Activated gamma-delta T cell treated with anti-CD3 and anti-CD28 coated beads, Interleukin-2, amount 50 U/mL, for 16 hours (primary cell): ENCODE measurements around the gene PNPLA2.

ENCODE experiments used
- DNase-seq: peaks from one replicate; pipeline ENCODE4 v3.0.0-alpha.2; 2020; ENCODE audit warnings: low read depth

PNPLA2 gene

DNA sequence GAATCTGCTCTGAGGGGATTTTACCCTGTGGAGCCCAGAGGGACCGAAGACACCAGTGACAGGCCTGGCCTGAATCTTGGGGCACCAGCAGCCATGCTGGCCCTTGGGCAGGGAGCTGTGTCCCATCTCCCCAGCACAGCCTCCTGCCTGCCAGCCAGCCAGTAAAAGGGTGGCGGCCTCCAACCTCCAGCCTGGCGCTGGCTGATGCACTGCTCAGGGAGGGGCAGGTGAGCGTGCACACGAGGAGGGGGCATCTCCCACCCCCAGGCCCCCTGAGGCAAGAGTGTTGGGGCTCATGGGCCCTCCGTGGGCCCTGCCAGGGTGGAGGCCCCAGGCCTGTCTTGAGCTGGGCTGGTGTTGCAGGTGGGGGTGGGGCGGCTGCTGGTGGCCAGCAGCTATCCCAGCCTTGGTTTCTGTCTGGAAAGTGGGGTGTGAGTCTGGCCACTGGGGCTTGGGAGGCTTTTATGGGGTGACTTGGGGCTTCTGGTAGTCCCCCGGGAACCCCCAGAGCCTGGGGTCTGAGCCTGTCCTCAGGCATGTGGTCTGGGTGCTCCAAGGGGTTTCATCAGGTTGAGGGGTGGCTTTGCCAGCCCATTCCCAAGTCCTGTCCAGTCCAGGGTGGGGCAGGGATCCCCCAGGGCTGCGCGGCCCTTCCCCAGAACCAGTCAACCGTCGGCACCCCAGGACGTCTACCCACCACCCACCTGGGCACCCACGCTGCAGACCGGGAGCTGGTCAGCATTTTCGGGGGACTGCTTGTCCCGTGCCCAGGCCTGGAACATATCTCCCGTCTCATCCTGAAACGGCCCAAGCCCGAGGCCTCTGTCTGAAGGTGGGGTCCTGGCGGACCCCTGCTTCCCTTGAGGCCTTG is 41.8 kb downstream of the PNPLA2 start:
- DNase-seq, result no peak

DNA sequence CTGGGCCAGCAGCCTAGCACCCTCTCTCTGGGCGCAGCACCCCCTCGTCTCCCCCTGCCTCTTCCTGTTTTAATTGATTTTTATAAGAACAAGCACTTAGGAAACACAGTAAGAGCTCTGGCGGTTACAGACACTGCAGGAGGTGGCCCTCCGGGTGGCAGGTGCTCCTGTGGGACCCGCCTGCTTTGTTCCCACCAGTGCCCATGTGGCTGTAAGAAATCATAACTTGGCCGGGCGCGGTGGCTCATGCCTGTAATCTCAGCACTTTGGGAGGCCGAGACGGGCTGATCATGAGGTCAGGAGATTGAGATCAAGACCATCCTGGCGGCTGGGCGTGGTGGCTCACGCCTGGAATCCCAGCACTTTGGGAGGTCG is 42.4 kb downstream of the PNPLA2 start:
- no peak for DNase-seq

DNA sequence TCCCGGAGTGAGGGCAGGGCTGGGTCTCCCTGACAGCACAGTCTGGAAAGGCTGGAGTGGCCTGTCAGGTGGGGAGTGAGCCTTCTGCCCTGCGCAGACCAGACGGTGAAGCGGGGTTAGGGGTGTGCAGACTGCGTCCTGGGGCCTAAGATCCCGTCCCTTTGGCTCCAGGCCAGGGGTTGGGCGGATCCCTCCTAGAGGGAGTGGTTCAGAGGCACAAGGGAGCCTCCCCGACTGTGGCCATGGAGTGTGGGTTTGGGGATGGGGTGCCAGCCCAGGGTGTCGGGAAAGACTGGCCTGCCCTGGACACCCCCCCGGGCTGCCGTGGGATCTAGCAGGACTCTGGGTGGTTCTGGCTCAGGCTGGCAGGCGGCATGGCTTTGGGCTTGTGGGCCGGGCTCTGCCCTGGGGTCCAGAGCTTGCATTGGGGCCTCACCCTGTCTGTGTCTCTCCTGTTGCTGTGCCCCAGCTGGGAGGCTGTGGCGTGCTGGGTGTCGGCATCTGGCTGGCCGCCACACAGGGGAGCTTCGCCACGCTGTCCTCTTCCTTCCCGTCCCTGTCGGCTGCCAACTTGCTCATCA is 43.5 kb downstream of the PNPLA2 start:
- no peak for DNase-seq

DNA sequence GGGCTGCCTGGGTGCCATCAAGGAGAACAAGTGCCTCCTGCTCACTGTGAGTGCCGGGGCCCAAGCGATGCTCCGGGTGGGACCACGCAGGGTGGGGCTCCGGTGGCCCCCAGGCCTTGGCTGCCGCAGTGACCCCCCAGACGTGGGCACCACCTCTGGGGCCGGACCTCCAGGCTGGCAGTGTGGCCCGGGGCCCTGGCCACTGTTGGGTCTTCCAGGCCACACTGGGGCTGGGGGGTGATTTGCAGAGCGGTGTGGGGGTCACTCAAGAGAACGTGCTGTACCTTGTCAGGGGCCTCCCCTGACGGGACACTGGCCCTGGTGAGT is 43.9 kb downstream of the PNPLA2 start:
- DNase-seq, result no peak

DNA sequence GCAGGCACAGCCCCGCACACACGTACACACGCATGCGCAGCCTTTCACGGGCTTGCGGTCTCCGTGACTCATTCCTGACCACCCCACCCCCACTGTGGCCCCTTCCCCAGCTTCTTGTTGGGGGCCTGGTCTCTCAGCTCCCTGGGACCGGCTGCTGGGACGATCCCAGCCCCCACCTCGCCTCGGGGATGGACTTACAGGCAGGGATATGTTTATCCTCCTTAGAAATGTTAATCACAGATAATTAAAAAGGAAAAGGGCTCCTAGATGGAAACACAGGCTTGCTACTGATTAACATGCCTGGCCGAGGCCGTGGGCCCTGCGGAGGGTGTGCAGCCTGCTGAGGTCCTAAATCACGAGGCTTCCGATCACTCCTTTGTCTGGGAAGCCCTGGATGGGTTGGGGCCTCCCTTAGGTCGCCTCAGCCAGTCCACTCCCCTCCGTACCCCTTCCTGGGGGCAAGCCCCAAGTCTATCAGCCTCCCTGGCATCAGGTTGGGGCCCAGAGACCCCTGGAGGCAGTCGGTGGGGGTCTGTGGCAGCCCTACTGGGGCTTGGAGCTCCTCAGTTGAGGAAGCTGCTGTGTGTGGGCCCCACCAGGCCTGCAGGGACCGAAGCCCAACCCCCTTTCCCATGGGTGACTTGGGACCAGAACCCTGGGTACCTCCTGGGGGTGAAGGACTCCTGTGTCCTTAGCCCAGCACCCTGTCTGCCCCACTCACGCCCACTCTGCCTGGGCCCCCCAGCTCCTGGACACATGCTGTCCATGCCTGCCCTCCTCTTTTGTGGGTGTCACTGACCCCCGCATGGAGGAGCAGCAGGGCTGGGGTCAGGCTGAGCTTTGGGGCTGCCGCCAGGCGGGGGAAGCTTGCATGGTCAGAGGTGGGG is 44.6 kb downstream of the PNPLA2 start:
- no peak for DNase-seq

DNA sequence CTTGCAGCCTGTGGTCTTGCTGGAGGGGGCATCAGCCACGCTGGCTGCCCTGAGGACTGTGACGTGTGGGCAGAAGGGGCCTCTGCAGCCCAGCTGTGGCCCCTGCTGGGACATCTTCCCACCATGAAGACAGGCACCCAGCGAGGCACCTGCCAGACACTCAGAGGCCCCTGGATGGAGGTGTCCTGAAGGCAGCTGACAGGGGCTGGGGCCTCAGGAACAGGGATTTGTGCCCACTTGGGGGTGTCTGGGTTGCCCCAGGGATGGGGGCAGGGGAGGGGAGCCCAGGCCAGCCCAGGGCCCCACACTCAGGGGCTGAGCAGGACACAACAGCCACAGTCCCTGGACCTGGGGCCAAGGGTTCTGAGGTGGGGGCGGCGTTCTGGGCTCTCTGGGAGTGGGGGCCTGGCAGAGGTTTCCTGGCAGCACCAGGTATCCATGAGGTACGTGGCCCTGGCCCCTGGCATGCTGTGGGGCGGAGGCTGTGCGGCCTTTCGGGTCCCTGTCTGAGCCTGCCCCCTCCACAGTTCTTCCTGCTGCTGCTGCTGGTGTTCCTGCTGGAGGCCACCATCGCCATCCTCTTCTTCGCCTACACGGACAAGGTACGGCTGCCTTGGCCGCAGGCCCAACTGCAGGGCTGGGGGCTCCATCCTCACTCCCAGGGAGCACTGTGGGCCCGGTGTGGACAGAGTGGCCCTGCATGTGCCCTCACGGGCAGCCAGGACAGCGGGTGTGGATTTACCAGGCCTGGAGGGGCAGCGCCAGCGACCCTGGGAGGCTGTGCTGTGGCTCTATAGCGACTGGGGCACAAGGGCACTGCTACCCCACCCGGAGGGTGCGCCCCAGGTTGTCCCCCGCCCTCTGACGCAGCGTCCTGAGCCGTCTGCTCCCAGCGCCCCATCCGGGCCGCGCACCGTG is 45.5 kb downstream of the PNPLA2 start:
- no peak for DNase-seq

DNA sequence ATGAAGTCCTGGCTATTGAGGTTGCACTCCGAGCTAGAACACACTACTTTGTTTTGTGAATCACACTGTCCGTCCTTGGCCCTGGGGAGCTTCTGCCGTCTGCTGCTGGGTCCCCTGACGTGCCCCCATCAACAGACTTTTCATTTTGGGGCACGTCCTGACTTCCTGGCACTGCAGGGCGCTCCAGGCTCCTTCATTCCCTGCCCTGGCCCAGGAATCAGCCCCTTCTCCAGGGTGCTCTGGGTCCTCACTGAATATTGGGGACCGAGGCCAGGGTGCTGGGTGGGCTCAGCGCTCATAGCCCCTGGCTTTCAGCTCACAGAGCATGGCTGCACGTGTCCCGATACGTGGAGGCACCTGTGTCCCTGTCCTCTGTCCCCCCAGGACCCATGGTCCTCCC is 46.2 kb downstream of the PNPLA2 start:
- DNase-seq, result no peak

DNA sequence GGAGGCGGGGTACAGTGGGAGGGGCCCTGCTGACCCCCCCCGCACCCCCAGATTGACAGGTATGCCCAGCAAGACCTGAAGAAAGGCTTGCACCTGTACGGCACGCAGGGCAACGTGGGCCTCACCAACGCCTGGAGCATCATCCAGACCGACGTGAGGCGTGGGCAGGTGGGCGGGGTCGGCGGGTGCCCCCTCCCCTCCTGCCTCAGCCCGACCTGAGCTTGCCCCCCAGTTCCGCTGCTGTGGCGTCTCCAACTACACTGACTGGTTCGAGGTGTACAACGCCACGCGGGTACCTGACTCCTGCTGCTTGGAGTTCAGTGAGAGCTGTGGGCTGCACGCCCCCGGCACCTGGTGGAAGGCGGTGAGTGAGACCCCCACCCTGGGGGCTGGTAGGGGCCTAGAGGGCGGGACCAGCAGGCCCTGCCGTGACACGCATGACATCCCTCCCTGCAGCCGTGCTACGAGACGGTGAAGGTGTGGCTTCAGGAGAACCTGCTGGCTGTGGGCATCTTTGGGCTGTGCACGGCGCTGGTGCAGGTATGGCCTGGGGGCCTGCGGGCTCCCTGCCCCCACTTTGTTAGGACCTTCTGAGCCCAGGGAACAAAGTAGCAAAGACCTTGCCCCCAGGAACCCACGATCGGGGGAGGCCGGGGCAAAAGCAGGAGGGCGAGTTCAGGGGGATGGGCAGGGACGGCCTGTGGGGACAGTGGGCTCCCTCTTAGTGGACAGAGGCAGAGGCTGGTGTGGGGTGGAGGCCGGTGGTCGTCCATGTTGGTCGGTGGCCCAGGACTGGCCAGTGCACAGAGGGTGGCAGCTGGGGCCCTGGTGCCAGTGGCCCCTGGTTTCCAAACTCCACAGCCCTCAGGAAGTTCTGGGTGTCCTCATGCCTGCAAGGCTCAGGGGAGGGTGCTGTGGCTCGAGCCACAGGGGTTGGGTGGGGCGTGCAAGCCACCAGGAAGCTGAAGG is 47.0 kb downstream of the PNPLA2 start:
- no peak for DNase-seq

DNA sequence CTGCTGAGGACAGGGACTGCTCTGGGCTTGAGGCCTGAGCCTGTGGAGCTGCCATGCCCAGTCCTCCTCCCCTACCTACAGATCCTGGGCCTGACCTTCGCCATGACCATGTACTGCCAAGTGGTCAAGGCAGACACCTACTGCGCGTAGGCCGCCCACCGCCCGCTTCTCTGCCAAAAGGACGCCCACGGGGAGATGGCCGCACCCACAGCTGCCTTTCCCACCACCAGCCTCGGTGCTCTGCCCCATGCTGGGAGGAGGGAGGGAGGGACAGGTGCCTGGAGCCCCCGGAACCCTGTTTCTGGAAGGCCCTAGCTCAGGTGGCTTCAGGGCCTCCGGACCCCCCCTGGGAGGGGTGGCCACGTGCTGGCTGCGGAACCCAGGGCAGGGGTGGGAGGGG is 47.8 kb downstream of the PNPLA2 start:
- DNase-seq, result no peak

DNA sequence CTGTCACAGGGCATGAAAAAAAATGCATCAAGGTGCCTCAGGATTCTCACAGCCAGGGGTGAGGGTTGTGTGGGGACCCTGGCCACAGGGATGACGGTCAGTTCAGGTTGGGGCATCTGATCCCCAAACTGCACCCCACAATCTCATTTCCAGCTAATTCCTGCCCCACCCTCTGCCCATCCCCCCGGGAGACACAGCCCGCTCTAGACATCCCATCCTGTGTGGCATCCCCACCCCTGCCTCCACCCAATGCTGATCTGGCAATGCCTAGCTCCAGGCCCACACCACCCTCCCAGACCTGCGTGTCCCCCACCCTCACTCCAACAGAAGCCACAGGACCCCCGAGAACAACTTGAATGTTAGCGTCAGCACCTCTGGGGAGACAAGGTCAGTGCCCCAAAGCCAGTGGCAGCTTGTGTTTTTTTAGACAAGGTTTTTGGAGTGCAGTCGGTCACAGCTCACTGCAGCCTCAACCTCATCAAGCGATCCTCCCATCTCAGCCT is 49.2 kb downstream of the PNPLA2 start:
- DNase-seq, result no peak

DNA sequence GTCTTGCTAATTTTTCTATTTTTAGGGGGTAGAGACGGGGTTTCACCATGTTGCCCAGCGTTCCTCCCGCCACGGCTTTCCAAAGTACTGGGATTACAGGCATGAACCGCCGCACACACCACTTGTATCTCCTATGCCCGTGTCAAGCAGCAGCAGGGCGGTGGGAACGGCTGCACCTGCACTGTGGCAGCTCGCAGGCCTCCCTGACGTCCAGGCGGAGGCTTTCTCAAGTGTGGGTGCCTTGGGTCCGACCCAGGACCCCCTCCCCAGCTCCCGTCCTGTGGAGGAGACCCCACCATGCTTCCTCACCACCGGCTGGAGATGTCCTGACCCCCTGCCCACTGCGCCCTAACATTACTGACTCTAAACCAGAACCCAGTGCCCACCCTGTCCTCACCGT is 49.7 kb downstream of the PNPLA2 start:
- no peak for DNase-seq

DNA sequence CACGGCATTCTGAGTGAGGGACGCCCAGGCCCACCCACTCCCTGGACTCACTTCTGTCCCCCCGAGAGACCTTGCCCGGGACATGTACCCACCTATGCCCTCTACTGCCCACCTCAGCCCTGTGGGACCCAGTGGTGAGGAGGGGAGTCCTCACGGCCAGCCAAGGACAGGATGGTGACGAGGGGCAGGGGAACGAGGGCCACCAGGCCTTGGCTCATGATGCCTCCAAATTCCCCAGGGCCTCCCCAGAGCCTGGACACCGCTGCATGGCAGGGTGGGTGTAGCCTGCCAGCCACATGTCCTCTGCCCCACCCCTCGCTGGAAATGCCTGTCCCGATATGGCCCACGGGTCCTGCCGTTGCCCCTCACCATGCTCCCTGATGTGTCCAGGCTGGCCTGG is 50.1 kb downstream of the PNPLA2 start:
- DNase-seq, result no peak

DNA sequence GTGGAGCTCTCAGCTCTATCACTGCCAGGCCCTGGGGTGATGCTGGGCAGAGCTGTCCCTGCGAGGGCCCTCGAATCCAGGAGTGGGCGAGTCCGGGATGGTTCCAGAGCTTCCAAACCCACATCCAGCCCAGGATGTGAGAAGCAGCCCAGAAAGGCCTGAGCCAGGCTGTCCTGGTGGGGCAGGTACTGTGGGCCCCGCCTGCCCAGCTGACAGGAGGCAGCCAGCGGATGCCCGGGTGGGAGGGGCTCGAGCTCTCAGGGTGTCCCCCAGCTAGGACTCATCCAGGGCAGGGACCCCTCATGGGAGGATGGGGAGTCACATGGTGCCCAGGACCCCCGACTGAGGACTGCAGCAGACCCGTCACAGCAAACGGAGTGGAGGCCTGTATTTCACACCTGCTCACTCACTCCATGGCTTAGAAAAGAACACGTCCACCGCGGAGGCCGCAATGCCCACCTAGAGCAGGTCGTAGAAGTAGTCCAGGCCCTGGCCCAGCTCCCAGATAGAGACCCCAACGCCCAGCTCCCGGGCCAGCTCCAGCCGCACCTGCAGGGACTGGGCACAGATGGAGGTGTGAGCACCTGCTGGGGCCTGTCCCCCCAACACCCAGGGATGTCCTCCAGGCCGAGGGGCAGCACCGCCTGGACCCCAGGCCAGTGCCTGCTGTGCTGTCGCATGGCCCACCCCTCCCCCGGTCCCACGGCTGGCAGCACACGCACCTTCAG is 50.8 kb downstream of the PNPLA2 start:
- no peak for DNase-seq

DNA sequence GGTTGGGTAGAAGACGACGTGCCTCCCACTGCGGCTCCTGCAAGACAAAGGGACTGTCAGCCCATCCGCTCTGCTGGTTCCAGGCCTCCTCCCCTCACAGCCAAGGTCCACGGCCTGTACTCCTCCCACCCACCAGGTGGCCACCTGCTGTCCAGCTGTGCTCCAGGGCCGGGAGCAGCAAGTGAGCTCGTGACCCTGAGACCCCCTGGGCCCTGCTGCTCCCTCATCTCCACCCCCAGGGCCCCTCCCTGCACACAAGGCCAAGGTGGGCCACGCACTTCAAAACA is 51.4 kb downstream of the PNPLA2 start:
- DNase-seq, result no peak

DNA sequence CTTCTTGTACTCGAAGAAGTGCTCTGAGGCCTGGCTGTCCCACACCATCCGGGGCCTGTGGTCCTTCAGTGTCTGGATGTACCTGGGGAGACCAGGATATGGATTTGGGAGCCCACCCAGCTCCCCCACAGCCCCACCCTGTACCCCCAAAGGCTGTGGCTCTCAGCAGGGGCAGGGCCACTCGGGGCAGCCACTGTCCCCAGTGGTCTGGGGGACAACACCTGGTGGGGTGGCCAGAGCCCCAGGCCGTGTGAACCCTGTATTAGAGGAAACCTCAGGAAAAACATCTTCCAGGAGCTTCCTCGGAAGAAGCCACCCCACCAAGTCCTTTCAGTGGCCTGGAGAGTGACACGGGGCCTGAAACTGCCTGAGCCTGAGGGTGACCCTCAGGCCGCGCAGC is 51.7 kb downstream of the PNPLA2 start:
- no peak for DNase-seq

DNA sequence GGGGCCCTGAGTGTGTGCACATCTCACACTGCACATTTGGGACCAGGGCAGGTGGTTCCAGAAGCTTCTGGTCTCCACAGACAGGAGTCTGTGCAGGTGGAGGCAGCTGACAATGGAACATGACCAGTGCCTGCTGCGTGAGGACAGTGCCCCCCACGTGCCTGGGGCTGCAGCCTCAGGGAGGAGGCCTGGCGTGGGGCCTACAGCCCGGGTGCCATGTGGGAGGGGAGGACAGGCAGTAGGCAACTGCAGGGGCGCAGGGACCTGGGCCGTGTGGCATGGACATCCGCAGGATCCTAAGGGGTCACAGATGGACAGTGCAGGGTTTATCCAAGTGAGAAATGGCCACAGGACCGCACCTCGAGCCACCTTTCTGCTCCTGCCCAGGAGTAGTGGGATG is 52.8 kb downstream of the PNPLA2 start:
- no peak for DNase-seq

DNA sequence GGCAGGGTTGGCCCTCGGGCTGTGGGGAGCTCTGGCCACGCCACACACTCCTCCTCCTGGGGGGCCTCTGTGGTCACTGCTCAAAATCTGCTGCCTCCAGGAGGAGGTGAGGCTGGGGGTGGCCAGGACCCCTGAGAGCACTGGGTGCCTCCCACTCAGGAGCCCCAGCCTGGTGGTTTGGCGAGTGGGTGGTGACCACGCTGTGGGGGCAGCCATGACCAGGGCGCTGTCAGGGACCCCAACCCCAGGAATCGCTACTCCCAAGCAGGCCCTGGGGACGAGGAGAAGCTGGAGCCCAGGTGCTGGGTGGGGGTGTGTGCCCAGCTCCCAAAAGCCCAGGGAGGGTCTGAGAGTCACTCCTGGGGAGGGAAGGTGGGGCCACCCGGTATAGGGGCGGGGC is 54.1 kb downstream of the PNPLA2 start:
- no peak for DNase-seq

DNA sequence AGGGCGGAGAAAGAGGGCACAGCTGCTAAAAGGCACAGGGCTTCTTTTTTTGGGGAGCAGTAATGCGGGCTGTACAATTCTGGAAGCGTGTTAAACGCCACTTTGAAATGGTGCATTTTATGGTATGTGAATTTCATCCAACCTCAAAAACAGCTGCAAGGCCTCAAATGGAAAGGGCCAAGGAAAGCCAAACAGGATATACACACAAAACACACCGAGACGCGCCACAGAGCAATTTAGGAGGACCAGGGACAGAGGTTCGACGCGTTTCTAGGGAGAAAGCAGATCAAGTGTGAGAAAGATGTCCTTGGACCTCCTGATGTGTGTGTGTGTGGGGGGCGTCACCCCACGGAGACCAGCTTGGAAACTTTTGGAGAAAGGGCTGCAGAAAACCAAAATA is 55.0 kb downstream of the PNPLA2 start:
- DNase-seq, result no peak
